ENCODE measurements around the gene OSGIN1.

OSGIN1 gene

DNA sequence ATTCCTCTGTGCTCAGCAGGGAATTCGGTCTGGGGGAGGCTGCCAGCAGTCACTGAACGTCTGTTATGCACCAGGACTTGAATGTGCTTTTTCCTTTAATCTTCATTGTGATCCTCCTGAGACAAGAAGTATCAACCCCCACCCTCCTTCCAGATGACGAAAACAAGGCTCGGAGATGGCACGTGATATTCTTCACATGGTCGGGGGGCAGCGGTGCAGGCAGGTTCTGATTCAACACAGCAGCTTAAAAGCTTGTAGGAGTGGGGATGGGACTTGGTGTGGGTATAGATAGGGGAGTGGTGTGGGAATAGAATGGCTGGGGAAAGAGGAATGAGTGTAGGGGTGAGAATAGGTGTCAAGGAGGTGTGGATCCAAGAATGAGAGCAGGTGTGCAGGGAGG lies 21.4 kb downstream of the OSGIN1 start:
- ChIA-PET CTCF (no interaction called here), POLR2A (no interaction called here)
- DNase-seq (ENCODE audit: extremely low spot score), result no peak
- TF ChIP-seq, protein P1, sequence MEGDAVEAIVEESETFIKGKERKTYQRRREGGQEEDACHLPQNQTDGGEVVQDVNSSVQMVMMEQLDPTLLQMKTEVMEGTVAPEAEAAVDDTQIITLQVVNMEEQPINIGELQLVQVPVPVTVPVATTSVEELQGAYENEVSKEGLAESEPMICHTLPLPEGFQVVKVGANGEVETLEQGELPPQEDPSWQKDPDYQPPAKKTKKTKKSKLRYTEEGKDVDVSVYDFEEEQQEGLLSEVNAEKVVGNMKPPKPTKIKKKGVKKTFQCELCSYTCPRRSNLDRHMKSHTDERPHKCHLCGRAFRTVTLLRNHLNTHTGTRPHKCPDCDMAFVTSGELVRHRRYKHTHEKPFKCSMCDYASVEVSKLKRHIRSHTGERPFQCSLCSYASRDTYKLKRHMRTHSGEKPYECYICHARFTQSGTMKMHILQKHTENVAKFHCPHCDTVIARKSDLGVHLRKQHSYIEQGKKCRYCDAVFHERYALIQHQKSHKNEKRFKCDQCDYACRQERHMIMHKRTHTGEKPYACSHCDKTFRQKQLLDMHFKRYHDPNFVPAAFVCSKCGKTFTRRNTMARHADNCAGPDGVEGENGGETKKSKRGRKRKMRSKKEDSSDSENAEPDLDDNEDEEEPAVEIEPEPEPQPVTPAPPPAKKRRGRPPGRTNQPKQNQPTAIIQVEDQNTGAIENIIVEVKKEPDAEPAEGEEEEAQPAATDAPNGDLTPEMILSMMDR (IDR thresholded peaks at IDR 0.05; ENCODE audit: control extremely low read depth, extremely low read depth, low read depth, missing control alignments), result no peak

DNA sequence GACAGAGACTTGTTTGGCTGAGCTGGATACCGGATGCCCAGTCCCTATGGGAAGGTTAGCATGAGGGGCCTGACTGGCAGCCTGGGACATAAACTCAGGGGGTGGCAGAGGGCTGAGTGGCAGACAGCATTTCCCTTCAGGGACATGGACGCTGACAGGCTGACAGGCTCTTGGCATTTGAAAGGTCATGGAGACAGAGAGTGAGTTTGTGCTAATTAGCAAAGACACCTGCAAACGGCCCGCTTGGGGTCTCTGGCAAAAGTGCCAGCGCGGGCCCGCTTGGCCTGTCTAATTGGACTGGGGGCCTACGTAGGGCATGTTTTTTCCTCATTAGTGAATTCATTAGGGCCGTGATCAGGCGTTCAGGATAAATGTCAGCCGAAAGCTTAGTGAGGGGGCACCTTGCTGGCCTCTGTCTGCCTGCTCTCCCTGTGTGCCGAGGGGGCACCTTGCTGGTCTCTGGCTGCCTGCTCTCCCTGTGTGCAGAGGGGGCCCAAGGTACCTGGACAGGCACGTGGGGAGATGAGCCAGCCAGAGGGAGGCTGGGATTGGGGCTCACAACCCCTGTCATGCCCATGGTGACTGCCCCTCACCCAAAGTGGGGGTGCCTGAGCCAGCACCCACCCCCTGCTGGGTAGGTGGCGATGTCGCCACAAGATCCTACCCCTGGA lies 22.7 kb downstream of the OSGIN1 start:
- TF ChIP-seq, protein P1 (IDR thresholded peaks at IDR 0.05; ENCODE audit: control extremely low read depth, extremely low read depth, low read depth, missing control alignments), result no peak
- ChIA-PET POLR2A (no interaction called here), CTCF (interaction anchor here (1.2 kb wide), 1 partner anchor 19 kb away, joined by 4 read pairs; no protein-coding TSS in a partner anchor)

DNA sequence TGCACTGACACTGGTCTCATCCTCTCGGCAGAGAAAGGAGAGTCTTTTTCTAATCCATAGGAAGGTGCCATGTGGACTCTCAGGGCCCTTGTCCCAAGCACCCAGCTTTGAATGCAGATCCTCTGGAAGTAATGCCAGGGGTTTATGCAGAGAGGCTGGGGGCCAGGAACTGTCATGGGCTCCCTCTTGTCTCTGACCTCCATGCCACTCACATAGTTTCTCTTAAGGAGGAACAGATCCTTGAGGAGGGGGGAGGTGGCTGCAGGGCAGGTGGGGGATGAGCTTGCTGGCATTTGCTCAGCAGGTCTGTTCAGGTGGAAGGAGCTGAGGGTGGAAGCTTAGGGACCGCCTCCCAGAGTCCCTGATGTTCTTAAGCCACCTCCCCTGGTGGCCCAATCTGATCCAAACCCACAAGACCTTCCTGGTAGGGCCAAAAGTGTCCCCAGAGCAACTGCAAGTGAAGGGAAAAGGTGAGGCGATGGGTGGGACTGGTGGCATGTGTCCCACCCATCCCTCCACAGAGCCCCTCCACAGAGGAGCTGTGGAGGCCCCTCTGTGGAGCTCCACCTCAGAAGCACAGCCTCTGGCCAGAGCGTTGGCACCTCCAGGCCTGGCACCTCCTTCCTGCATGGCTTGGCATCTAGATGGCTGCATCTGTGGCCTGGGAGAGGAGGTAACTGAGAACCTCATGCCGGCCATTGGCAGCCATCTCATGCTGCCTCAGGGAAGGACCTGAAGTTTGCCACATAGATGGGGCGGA lies 24.2 kb downstream of the OSGIN1 start:
- CTCF ChIA-PET, result interaction anchor here (1.0 to 1.6 kb wide), 4 partner anchors 21 to 89 kb away, joined by 3 to 4 read pairs (median 4); no protein-coding TSS in a partner anchor
- POLR2A ChIA-PET, result no interaction called here
- TF ChIP-seq, protein P1 (IDR thresholded peaks at IDR 0.05; ENCODE audit: control extremely low read depth, extremely low read depth, low read depth, missing control alignments), result no peak
- no peak for DNase-seq (ENCODE audit: extremely low spot score)

More for the DNA sequence above, 22.7 kb downstream of the OSGIN1 start:
- no peak for DNase-seq (ENCODE audit: extremely low spot score)

DNA sequence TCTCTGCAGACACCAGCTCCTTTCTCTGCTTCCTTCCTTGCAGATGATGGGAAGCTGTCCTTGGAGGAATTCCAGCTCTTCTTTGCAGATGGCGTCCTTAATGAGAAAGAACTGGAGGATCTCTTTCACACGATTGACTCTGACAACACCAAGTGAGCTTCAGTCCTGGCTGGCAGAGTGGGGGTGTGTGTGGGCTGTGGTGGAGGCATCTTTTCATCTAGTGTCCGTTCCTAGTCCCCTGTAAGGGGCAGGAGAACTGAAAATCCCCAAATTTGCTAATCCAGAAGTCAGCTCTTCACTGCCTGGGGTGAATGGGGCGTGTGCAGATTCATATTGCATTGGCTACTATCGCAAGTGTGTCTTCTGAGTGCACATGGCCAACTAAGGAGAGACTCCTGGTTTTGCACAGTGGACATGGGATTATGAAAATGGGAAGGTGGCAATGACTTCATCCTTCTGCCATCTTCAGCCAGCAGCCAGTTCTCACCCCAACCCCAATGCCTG lies 25.4 kb downstream of the OSGIN1 start:
- TF ChIP-seq, protein P1 (IDR thresholded peaks at IDR 0.05; ENCODE audit: control extremely low read depth, extremely low read depth, low read depth, missing control alignments), result no peak
- ChIA-PET POLR2A (no interaction called here), CTCF (interaction anchor here (1.0 to 2.2 kb wide), 3 partner anchors 21 to 87 kb away, joined by 3 to 6 read pairs (median 4); no protein-coding TSS in a partner anchor)
- DNase-seq (ENCODE audit: extremely low spot score), result no peak

DNA sequence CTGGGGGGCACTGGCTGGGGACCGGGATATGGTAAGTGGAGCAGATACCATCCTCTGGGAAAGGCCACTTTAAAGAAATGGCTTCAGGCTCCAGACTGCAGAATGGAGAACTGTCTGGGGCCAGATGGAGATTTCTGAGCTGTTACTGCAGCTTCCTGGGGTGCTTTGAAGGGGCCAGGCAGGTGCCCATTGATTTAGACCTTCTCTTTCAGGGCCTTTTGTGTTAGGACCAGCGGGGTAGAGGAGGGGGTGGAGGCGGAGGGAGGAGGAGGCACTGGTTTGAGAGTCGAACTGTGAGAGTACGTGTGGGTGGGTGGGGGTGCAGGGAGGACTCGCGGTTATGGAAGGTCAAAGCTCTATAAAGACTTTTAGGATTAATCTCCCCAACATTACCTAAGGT lies 26.4 kb downstream of the OSGIN1 start:
- TF ChIP-seq, protein P1 (IDR thresholded peaks at IDR 0.05; ENCODE audit: control extremely low read depth, extremely low read depth, low read depth, missing control alignments), result no peak
- POLR2A ChIA-PET, result no interaction called here
- CTCF ChIA-PET, result interaction anchor here (1.2 to 2.2 kb wide), 2 partner anchors 22 to 207 kb away, joined by 4 to 6 read pairs; partner anchors contain the start of gene TAF1C
- DNase-seq (ENCODE audit: extremely low spot score), result no peak

DNA sequence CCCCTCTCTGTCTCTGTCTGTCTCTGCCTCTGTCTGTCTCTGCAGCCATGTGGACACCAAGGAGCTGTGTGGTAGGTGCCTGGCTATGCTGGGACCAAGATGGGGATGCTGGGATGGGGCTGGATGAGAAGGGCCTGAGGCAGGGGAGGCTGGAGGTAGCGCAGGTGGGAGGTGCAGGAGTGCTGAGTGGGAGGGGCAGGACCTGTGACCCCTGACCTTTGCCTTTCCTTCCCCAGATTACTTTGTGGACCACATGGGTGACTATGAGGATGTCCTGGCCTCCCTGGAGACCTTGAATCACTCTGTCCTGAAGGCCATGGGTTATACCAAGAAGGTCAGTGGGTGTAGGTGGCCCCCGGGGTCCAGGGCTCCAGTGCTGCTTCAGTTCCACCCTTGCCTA lies 27.8 kb downstream of the OSGIN1 start:
- ChIA-PET CTCF (interaction anchor here (1.0 kb wide), 1 partner anchor 54 kb away, joined by 3 read pairs; no protein-coding TSS in a partner anchor), POLR2A (no interaction called here)
- TF ChIP-seq, protein P1 (IDR thresholded peaks at IDR 0.05; ENCODE audit: control extremely low read depth, extremely low read depth, low read depth, missing control alignments), result no peak
- no peak for DNase-seq (ENCODE audit: extremely low spot score)

All from GM10248 (cell line).